HCT116 (cell line): ENCODE data around the gene DDR1. TPM values are rescaled to one million over a fixed set of nuclear protein-coding genes. Genes with fewer than 3 reads are reported as not detected.

Source experiments
- ATAC-seq: fragments of 200-7000 bp; cut with Tn5 transposase; 2 replicates; pipeline ENCODE4 v1.9.1; 2020; ENCODE audit warnings: mild to moderate bottlenecking, moderate library complexity
- BruUV-seq: library from RNA; stranded (reverse); fragments of 400-500 nt; replicated peaks from 2 replicates; lab custom pipeline; 2021; lab: Mats Ljungman, UMichigan
- CTCF ChIA-PET: fragments of 300-600 bp; sonication (Branson Sonifier 250); formaldehyde crosslinking; loops from one replicate; lab custom pipeline; 2021; ENCODE audit warnings: antibody characterized with exemption; lab: Charles Lee
- POLR2A ChIA-PET: fragments of 300-600, 350-600 bp; sonication (Branson Sonifier 250); formaldehyde crosslinking; loops from one replicate; lab custom pipeline; 2021; ENCODE audit warnings: antibody characterized with exemption; lab: Charles Lee
- RAD21 ChIA-PET, 2 experiments: fragments of 300-600 bp; sonication (Branson Sonifier 250); formaldehyde crosslinking; loops; one replicate each; lab custom pipeline; 2023; ENCODE audit warnings: low total read pairs in 2 of 2; ENCODE audit not compliant: uncharacterized antibody in 2 of 2, unreplicated experiment in 2 of 2, low non-redundant PET in 1 of 2; lab: Charles Lee
- DNase-seq: peaks from one replicate; pipeline ENCODE4 v3.0.0-alpha.2; 2010; ENCODE audit warnings: low read depth, low spot score
- H2AFZ ChIP-seq: fragments of 200-600 bp; shearing (Covaris generic), sonication (generic); 2 replicates; pipeline ENCODE4 v1.6.1; 2017; ENCODE audit warnings: low read depth, mixed run types, mixed read lengths, antibody characterized with exemption, low read length; ENCODE audit not compliant: poor library complexity, severe bottlenecking
- H3K27ac ChIP-seq: 2 replicates; pipeline ENCODE4 v1.5.1; 2012; ENCODE audit warnings: low read depth, low read length
- H3K27me3 ChIP-seq: fragments of 200-600 bp; sonication (generic); 2 replicates; pipeline ENCODE4 v1.6.1; 2016; ENCODE audit warnings: mixed run types, low read length, mixed read lengths; ENCODE audit not compliant: insufficient read depth
- H3K36me3 ChIP-seq, 2 experiments: fragments of 200-500 bp in 1 of 2; fragments of 200-600 bp in 1 of 2; sonication (Bioruptor generic) in 1 of 2; sonication (generic) in 1 of 2; 2 replicates each; pipeline versions ENCODE4 v1.5.1 to v1.6.1; 2014 to 2016; ENCODE audit warnings: low read length in 2 of 2, inconsistent platforms in 1 of 2, mixed read lengths in 1 of 2, mixed run types in 1 of 2; ENCODE audit not compliant: insufficient read depth in 2 of 2, control insufficient read depth in 1 of 2
- H3K4me1 ChIP-seq, 2 experiments: fragments of 200-600 bp in 1 of 2; sonication (generic) in 1 of 2; 2 replicates each; pipeline versions ENCODE4 v1.5.1 to v1.6.1; 2012 to 2017; ENCODE audit warnings: low read length in 2 of 2, inconsistent platforms in 1 of 2, mild to moderate bottlenecking in 1 of 2, mixed read lengths in 1 of 2, mixed run types in 1 of 2, moderate library complexity in 1 of 2; ENCODE audit not compliant: insufficient read depth in 2 of 2, control insufficient read depth in 1 of 2
- H3K4me2 ChIP-seq: fragments of 200-600 bp; sonication (generic); 2 replicates; pipeline ENCODE4 v1.6.1; 2017; ENCODE audit warnings: mixed run types, low read length, mixed read lengths
- H3K4me3 ChIP-seq, 2 experiments: fragments of 200-600 bp in 1 of 2; sonication (generic) in 1 of 2; replicated peaks in 1 of 2; 2 replicates each; pipeline ENCODE4 v1.5.1; 2011 to 2016; ENCODE audit warnings: low read length in 2 of 2, control low read depth in 1 of 2, low read depth in 1 of 2, mild to moderate bottlenecking in 1 of 2, mixed read lengths in 1 of 2, mixed run types in 1 of 2
- H3K79me2 ChIP-seq: fragments of 200-600 bp; sonication (generic); 2 replicates; pipeline ENCODE4 v1.6.1; 2017; ENCODE audit warnings: mild to moderate bottlenecking, mixed run types, low read length, moderate library complexity, mixed read lengths; ENCODE audit not compliant: insufficient read depth
- H3K9ac ChIP-seq: fragments of 200-600 bp; sonication (generic); 2 replicates; pipeline ENCODE4 v1.6.1; 2016; ENCODE audit warnings: low read length, mixed read lengths
- H3K9me2 ChIP-seq: fragments of 200-600 bp; sonication (generic), shearing (Covaris generic); 2 replicates; pipeline ENCODE4 v1.6.1; 2017; ENCODE audit warnings: mixed run types, mild to moderate bottlenecking, moderate library complexity; ENCODE audit not compliant: insufficient read depth
- H3K9me3 ChIP-seq, 2 experiments: fragments of 200-500 bp in 1 of 2; fragments of 200-600 bp in 1 of 2; sonication (Bioruptor generic) in 1 of 2; sonication (generic) in 1 of 2; 2 replicates each; pipeline ENCODE4 v1.6.1; 2014 to 2017; ENCODE audit warnings: low read length in 2 of 2, mixed read lengths in 2 of 2, inconsistent platforms in 1 of 2, low read depth in 1 of 2, mild to moderate bottlenecking in 1 of 2, mixed run types in 1 of 2, moderate library complexity in 1 of 2; ENCODE audit not compliant: control insufficient read depth in 1 of 2, insufficient read depth in 1 of 2
- H4K20me1 ChIP-seq: fragments of 200-600 bp; sonication (generic), shearing (Covaris generic); 2 replicates; pipeline ENCODE4 v1.6.1; 2017; ENCODE audit warnings: mixed run types, mild to moderate bottlenecking, moderate library complexity; ENCODE audit not compliant: insufficient read depth
- ATF3 ChIP-seq: IDR thresholded peaks from 2 replicates; pipeline ENCODE4 v1.6.1; 2012
- CBX3 ChIP-seq: IDR thresholded peaks from 2 replicates; pipeline ENCODE4 v1.6.1; 2012; ENCODE audit warnings: low read depth
- CEBPB ChIP-seq: IDR thresholded peaks from 2 replicates; pipeline ENCODE4 v1.6.1; 2012; ENCODE audit warnings: low read depth
- EGR1 ChIP-seq: IDR thresholded peaks from 2 replicates; pipeline ENCODE4 v1.6.1; 2012; ENCODE audit warnings: low read depth
- ELF1 ChIP-seq: IDR thresholded peaks from 2 replicates; pipeline ENCODE4 v1.6.1; 2012; ENCODE audit warnings: low read depth, borderline replicate concordance
- EZH2 ChIP-seq: fragments of 200-600 bp; sonication (generic); IDR thresholded peaks from 2 replicates; pipeline ENCODE4 v1.6.1; 2017; ENCODE audit warnings: antibody characterized with exemption, mixed run types
- EZH2phosphoT487 ChIP-seq: fragments of 200-600 bp; IDR thresholded peaks from 2 replicates; pipeline ENCODE4 v1.6.1; 2018; ENCODE audit warnings: antibody characterized with exemption, borderline replicate concordance
- FOSL1 ChIP-seq: IDR thresholded peaks from 2 replicates; pipeline ENCODE4 v1.6.1; 2012; ENCODE audit warnings: low read depth
- MAX ChIP-seq: IDR thresholded peaks from 2 replicates; pipeline ENCODE4 v1.6.1; 2012
- POLR2A ChIP-seq: IDR thresholded peaks from 2 replicates; pipeline ENCODE4 v1.7.0; 2011; ENCODE audit warnings: borderline replicate concordance; ENCODE audit not compliant: insufficient read depth, insufficient read length; ENCODE audit errors: extremely low read depth
- POLR2AphosphoS5 ChIP-seq: IDR thresholded peaks from 2 replicates; pipeline ENCODE4 v1.6.1; 2011; ENCODE audit warnings: mild to moderate bottlenecking, low read depth, low read length, moderate library complexity
- SP1 ChIP-seq: IDR thresholded peaks from 2 replicates; pipeline ENCODE4 v1.6.1; 2012; ENCODE audit warnings: low read depth
- YY1 ChIP-seq: IDR thresholded peaks from 2 replicates; pipeline ENCODE4 v1.6.1; 2011; ENCODE audit warnings: low read length, low read depth, moderate library complexity, mild to moderate bottlenecking; ENCODE audit not compliant: insufficient replicate concordance; ENCODE audit errors: extremely low read depth
- ZFX ChIP-seq: fragments of 450-650 bp; IDR thresholded peaks from 2 replicates; pipeline ENCODE4 v1.6.1; 2017
- ZNF274 ChIP-seq: fragments of 200-500 bp; sonication (Bioruptor generic); IDR thresholded peaks from 2 replicates; pipeline ENCODE4 v1.6.1; 2014; ENCODE audit warnings: mild to moderate bottlenecking, low read depth, low read length, inconsistent platforms
- intact Hi-C: fragments of 100-400 bp; cut with micrococcal nuclease; formaldehyde crosslinking; loops from 2 replicates; pipeline ENCODE4 v1.10.0; 2022
- total RNA-seq: library from RNA; stranded (reverse); gene quantifications from one replicate; pipeline ENCODE4 v1.2.1, GENCODE V29; 2021; ENCODE audit not compliant: unreplicated experiment

The DDR1 gene
- total RNA-seq, 1 experiment from 2014 or later = 211 TPM

- TF ChIP-seq CBX3 (no peak), FOSL1 (no peak), EZH2 (no peak), ZNF274 (no peak), POLR2AphosphoS5 (no peak), ZFX (no peak)
Observed at GRCh38 chr6:30837432-30837831, 46.9 kb upstream of the DDR1 start (continued).

GRCh38 chr6:30837870-30838269 is 46.4 kb upstream of the DDR1 start:
- no peak for TF ChIP-seq EZH2
- ChIA-PET CTCF (no interaction called here), POLR2A (no interaction called here), RAD21 (no interaction called here)
- no peaks in the 10 kb centered on the region for H4K20me1 ChIP-seq
- DNase-seq (no peak), ATAC-seq (no peak)
- BruUV-seq = no TSS peak
- H3K4me2 ChIP-seq = no peak overlapping the region
- no peaks in the 10 kb centered on the region for H3K9me3 ChIP-seq
- H3K36me3 ChIP-seq = no peaks in the 10 kb centered on the region
- no peaks in the 10 kb centered on the region for H3K79me2 ChIP-seq
- no peak overlapping the region for H2AFZ ChIP-seq
- intact Hi-C loops = no loop called here
- H3K27ac ChIP-seq = no peak overlapping the region
- no peaks in the 10 kb centered on the region for H3K27me3 ChIP-seq
- no peak overlapping the region for H3K9ac ChIP-seq
- no peaks in the 10 kb centered on the region for H3K9me2 ChIP-seq
- H3K4me1 ChIP-seq = peaks cover 28 to 31% of the 10 kb centered on the region in 2 experiments
- no peak overlapping the region for H3K4me3 ChIP-seq

GRCh38 chr6:30839671-30840070 is 44.6 kb upstream of the DDR1 start:
- TF ChIP-seq ATF3 (no peak), POLR2A (no peak), MAX (no peak), CEBPB (no peak), SP1 (no peak), EZH2 (no peak), EZH2phosphoT487 (no peak), YY1 (no peak), FOSL1 (no peak), POLR2AphosphoS5 (no peak), ELF1 (no peak), EGR1 (no peak)
- peak overlapping the region; percentile 20; the same call in 1 of the 2 replicates for H3K27ac ChIP-seq
- peaks cover 43 to 49% of the 10 kb centered on the region in 2 experiments for H3K4me1 ChIP-seq
- intact Hi-C loops = no loop called here
- H3K9ac ChIP-seq = peak overlapping the region; percentile 25; the same call in 1 of the 2 replicates
- H3K9me2 ChIP-seq = no peaks in the 10 kb centered on the region
- H2AFZ ChIP-seq = no peak overlapping the region
- H3K79me2 ChIP-seq = no peaks in the 10 kb centered on the region
- no peaks in the 10 kb centered on the region for H4K20me1 ChIP-seq
- ATAC-seq = no peak; the same call in 1 of the 2 replicates
- ChIA-PET POLR2A (interaction anchor here (1.3 kb wide), 1 partner anchor 43 kb away, joined by 3 read pairs; no protein-coding TSS in a partner anchor), CTCF (interaction anchor here (0.9 to 1.5 kb wide), 3 partner anchors 21 to 240 kb away, joined by 3 to 5 read pairs (median 3); no protein-coding TSS in a partner anchor), RAD21 (no interaction called here)
- no peak for DNase-seq
- no peaks in the 10 kb centered on the region for H3K36me3 ChIP-seq
- BruUV-seq = no TSS peak
- no peaks in the 10 kb centered on the region for H3K27me3 ChIP-seq
- H3K4me2 ChIP-seq = peak overlapping the region; percentile 37
- no peak overlapping the region for H3K4me3 ChIP-seq
- no peaks in the 10 kb centered on the region for H3K9me3 ChIP-seq
